HepG2 (cell line): Measurements from ENCODE around the gene PLEKHG5. TPM values are rescaled to one million over a fixed set of nuclear protein-coding genes. Genes with fewer than 3 reads are reported as not detected.

ENCODE experiments used
- AHDC1 ChIP-seq: sonication (generic); formaldehyde crosslinking; IDR thresholded peaks from 2 replicates; pipeline ENCODE4 v1.5.1; 2020; ENCODE audit warnings: mild to moderate bottlenecking, missing genetic modification reagents, borderline replicate concordance
- ATF6 ChIP-seq: sonication (generic); formaldehyde crosslinking; conservative IDR thresholded peaks from 2 replicates; pipeline ENCODE4 v1.4.0; 2020; ENCODE audit warnings: missing genetic modification reagents
- DNMT1 ChIP-seq: sonication (generic); formaldehyde crosslinking; IDR thresholded peaks from 2 replicates; pipeline ENCODE4 v1.5.1; 2020; ENCODE audit warnings: mild to moderate bottlenecking, missing genetic modification reagents
- EHMT2 ChIP-seq: fragments of 200-600 bp; sonication (generic); IDR thresholded peaks from 2 replicates; pipeline ENCODE4 v1.7.0; 2017; ENCODE audit warnings: antibody characterized with exemption, low read depth, low read length, borderline replicate concordance
- FOXK1 ChIP-seq: sonication (generic); formaldehyde crosslinking; IDR thresholded peaks from 2 replicates; pipeline ENCODE4 v1.4.0; 2020; ENCODE audit warnings: low read depth, missing genetic modification reagents, borderline replicate concordance
- HNF4A ChIP-seq: sonication (generic); formaldehyde crosslinking; IDR thresholded peaks from 2 replicates; pipeline ENCODE4 v1.4.0; 2020; ENCODE audit warnings: missing genetic modification reagents
- HNF4G ChIP-seq, 2 experiments: sonication (generic) in 1 of 2; formaldehyde crosslinking in 1 of 2; IDR thresholded peaks; 2 replicates each; pipeline versions ENCODE4 v1.4.0 to v1.6.1; 2011 to 2020; ENCODE audit warnings: borderline replicate concordance in 2 of 2, low read depth in 2 of 2, mild to moderate bottlenecking in 2 of 2, low read length in 1 of 2, missing genetic modification reagents in 1 of 2, moderate library complexity in 1 of 2
- KMT2A ChIP-seq: sonication (generic); formaldehyde crosslinking; IDR thresholded peaks from 2 replicates; pipeline ENCODE4 v1.4.0; 2020; ENCODE audit warnings: missing genetic modification reagents
- MEIS2 ChIP-seq: sonication (generic); formaldehyde crosslinking; IDR thresholded peaks from 2 replicates; pipeline ENCODE4 v1.9.0; 2021; ENCODE audit warnings: mild to moderate bottlenecking, missing genetic modification reagents
- NFYC ChIP-seq: IDR thresholded peaks from 2 replicates; pipeline ENCODE4 v1.6.1; 2016; ENCODE audit warnings: missing genetic modification reagents, missing compliant biosample characterization
- PAF1 ChIP-seq: IDR thresholded peaks from 2 replicates; pipeline ENCODE4 v1.6.1; 2016; ENCODE audit warnings: missing genetic modification reagents, missing compliant biosample characterization
- SMARCC2 ChIP-seq: fragments of 450-650 bp; IDR thresholded peaks from 2 replicates; pipeline ENCODE4 v1.6.1; 2017; ENCODE audit warnings: antibody characterized with exemption, mild to moderate bottlenecking
- SOX13 ChIP-seq, 3 experiments: fragments of 450-650 bp in 1 of 3; sonication (generic) in 1 of 3; formaldehyde crosslinking in 1 of 3; IDR thresholded peaks in 2 of 3; conservative IDR thresholded peaks in 1 of 3; 2 replicates each; pipeline versions ENCODE4 v1.5.0 to v1.6.1; 2016 to 2020; ENCODE audit warnings: antibody characterized with exemption in 1 of 3, mild to moderate bottlenecking in 1 of 3, missing compliant biosample characterization in 1 of 3, missing genetic modification reagents in 1 of 3, moderate library complexity in 1 of 3
- ZBTB38 ChIP-seq: sonication (generic); formaldehyde crosslinking; IDR thresholded peaks from 2 replicates; pipeline ENCODE4 v1.5.1; 2020; ENCODE audit warnings: mild to moderate bottlenecking, missing genetic modification reagents
- ZNF468 ChIP-seq: sonication (generic); formaldehyde crosslinking; IDR thresholded peaks from 2 replicates; pipeline ENCODE4 v1.8.0; 2022; ENCODE audit warnings: mild to moderate bottlenecking, moderate library complexity, missing genetic modification reagents
- ZNF569 ChIP-seq: sonication (generic); formaldehyde crosslinking; IDR thresholded peaks from 2 replicates; pipeline ENCODE4 v1.5.0; 2020; ENCODE audit warnings: mild to moderate bottlenecking, missing genetic modification reagents, moderate library complexity, borderline replicate concordance
- ZSCAN21 ChIP-seq: sonication (generic); formaldehyde crosslinking; IDR thresholded peaks from 2 replicates; pipeline ENCODE4 v1.8.0; 2022; ENCODE audit warnings: mild to moderate bottlenecking, missing genetic modification reagents, moderate library complexity, borderline replicate concordance
- polyA plus RNA-seq, 8 experiments: library from polyadenylated mRNA; depleted of rRNA in 3 of 8; stranded (reverse) in 7 of 8; unstranded in 1 of 8; fragments of >200 nt; fragmentation: Illumina TruSeq in 4 of 8; extraction: Trizol in 4 of 8; gene quantifications; 2 replicates each; pipeline versions ENCODE4 v1.2.1 to v1.2.3, GENCODE V29; 2011 to 2016; ENCODE audit warnings: low read depth in 4 of 8, missing spikeins in 1 of 8, mixed read lengths in 1 of 8; ENCODE audit not compliant: insufficient read depth in 1 of 8
- total RNA-seq, 5 experiments: library from RNA; depleted of rRNA; stranded (reverse); fragments of >200 nt; fragmentation: Illumina TruSeq; extraction: Trizol; gene quantifications; 2 replicates each; pipeline ENCODE4 v1.2.3, GENCODE V29; 2016; ENCODE audit warnings: low read depth in 1 of 5
- TF ChIP-seq, protein P1 (sequence below): sonication (generic); formaldehyde crosslinking; IDR thresholded peaks from 2 replicates; pipeline ENCODE4 v1.8.1; 2023; ENCODE audit warnings: mild to moderate bottlenecking, missing genetic modification reagents, borderline replicate concordance
- TF ChIP-seq, protein P2 (sequence below): sonication (generic); formaldehyde crosslinking; IDR thresholded peaks from 2 replicates; pipeline ENCODE4 v1.8.1; 2022; ENCODE audit warnings: low read depth, mild to moderate bottlenecking, missing genetic modification reagents

PLEKHG5 gene
- total and polyA plus RNA-seq, 2 of the 13 experiments (the other 11 are each of a cell fraction or from before 2014, with no cell fraction given), result 1.9 to 3.5 TPM

DNA sequence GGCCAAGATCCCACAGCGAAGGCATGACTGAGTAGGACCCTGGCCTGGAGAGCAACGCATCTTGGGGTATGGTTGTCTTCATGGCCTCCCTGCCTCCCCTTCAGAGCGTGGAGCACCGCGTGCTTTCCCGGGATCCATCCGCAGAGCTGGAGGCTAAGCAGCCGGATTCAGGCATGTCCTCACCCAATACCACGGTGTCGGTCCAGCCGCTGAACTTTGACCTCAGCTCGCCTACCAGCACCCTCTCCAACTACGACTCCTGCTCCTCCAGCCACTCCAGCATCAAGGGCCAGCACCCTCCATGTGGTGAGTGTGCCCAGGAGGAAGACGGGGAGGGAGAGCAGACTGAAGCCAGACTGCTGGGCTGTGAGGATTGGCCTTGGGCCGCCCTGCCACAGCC lies 47.1 kb downstream of the PLEKHG5 start (continued):
- TF ChIP-seq MEIS2 (no peak), ZBTB38 (CRISPR knock-in tag) (peak; percentile 84), ZSCAN21 (CRISPR knock-in tag) (peak; percentile 62; the same call in 1 of the 2 replicates), HNF4G (IDR thresholded peaks at IDR 0.05; ENCODE audit: borderline replicate concordance, low read depth, low read length) (0 out of 2 replicates have a peak, but pooled peaks have one; percentile 14), HNF4G (CRISPR knock-in tag; IDR thresholded peaks at IDR 0.05; ENCODE audit: borderline replicate concordance, low read depth) (no peak), AHDC1 (no peak), KMT2A (no peak), SOX13 (IDR thresholded peaks at IDR 0.05) (no peak), SOX13 (CRISPR knock-in tag; conservative IDR thresholded peaks at IDR 0.05 in 1 of 2, IDR thresholded peaks at IDR 0.05 in 1 of 2) (no peak), SMARCC2 (no peak), NFYC (CRISPR knock-in tag) (no peak), DNMT1 (CRISPR knock-in tag) (no peak), EHMT2 (no peak), PAF1 (CRISPR knock-in tag) (no peak), HNF4A (peak; percentile 34; the same call in 1 of the 2 replicates), ATF6 (CRISPR knock-in tag) (no peak), ZNF468 (CRISPR knock-in tag) (no peak), ZNF569 (no peak), FOXK1 (CRISPR knock-in tag) (no peak)
- TF ChIP-seq, protein P1, sequence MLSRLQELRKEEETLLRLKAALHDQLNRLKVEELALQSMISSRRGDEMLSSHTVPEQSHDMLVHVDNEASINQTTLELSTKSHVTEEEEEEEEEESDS (CRISPR knock-in tag), result no peak
- TF ChIP-seq, protein P2, sequence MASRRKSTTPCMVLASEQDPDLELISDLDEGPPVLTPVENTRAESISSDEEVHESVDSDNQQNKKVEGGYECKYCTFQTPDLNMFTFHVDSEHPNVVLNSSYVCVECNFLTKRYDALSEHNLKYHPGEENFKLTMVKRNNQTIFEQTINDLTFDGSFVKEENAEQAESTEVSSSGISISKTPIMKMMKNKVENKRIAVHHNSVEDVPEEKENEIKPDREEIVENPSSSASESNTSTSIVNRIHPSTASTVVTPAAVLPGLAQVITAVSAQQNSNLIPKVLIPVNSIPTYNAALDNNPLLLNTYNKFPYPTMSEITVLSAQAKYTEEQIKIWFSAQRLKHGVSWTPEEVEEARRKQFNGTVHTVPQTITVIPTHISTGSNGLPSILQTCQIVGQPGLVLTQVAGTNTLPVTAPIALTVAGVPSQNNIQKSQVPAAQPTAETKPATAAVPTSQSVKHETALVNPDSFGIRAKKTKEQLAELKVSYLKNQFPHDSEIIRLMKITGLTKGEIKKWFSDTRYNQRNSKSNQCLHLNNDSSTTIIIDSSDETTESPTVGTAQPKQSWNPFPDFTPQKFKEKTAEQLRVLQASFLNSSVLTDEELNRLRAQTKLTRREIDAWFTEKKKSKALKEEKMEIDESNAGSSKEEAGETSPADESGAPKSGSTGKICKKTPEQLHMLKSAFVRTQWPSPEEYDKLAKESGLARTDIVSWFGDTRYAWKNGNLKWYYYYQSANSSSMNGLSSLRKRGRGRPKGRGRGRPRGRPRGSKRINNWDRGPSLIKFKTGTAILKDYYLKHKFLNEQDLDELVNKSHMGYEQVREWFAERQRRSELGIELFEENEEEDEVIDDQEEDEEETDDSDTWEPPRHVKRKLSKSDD (CRISPR knock-in tag), result no peak
